ENCODE measurements around the gene ADGRL3.
"Not testable (repeated sequence)": the region's sequence is repeated elsewhere in the genome, so short reads cannot be mapped to it uniquely, and the experiment has no call there.

ADGRL3 gene

GRCh38 chr4:61509721-61510241, 309.7 kb downstream of the ADGRL3 start:
- not testable (repeated sequence) for FAIRE-seq

DNA sequence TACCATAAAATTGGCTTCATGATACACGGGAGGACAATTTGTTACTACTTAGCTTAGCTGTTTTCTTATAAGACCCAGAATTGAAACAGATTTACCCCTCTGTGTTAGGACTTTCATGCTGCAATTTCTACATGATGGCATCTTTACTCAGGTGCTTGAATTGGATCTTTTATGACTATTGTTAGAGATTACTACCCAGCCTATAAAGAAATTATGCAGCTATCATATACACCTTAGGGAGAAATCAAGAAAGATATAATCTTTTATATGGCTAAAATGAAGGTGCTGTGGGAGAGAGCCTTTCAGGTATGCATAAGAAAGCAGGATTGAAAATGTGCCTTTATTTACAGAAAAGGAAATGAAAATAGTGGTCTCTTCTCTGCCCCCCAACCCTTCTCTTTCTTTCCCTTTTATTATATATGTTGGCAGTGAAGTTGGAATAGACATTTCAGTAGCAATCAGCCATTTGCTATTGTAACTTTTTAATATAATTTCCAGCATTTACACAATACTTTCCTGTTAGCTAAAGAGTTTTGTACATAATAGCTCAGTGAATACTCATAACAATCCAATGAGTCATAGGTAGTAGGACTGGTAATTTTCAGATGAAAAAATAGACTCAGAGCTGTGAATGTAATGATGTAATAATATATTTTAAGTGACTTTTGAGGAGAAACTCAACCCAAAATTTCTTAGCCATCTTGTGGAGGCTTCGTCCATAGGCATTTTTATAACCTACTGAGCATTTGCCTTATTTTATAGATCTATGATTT, 311.8 kb downstream of the ADGRL3 start:
- FAIRE-seq: no peak

DNA sequence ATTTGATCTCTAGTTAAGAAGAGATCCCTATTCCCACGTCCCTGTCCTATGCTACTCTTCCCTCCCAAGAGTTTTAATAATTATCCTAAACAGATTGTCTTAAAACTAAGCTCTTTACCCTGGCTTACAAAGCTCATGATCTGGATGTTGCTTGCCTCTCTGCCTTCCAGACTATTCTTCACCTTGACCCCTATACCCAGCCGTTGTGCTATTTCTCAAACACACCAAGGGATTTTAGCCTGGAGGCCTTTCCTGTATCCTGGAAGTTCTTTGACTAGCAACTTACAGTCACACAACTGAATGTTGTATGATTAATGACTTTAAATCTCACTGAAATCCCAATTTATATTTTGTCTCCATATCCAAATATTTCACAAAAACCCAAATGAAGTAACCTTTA, 314.9 kb downstream of the ADGRL3 start:
- no peak for FAIRE-seq

DNA sequence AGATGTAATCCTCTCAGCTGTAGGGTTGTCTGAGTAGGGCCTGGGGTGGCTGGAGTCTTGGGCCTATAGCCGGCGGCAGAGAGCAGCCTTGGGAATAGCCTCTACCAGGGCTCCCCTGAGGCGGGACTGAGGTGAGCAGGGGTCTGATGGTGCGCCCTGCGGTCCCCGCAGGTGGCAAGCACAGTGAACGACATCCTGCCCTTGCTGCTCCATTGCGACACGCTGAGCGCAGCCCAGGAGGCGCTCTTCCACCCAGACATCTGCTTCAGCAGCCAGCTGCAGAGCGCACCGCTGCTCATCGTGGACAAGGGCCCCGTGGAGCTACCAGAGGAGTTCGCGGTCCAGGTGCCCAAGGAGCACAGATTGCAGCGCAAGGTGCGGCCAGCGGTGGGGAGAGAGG, 317.0 kb downstream of the ADGRL3 start:
- no peak for FAIRE-seq

DNA sequence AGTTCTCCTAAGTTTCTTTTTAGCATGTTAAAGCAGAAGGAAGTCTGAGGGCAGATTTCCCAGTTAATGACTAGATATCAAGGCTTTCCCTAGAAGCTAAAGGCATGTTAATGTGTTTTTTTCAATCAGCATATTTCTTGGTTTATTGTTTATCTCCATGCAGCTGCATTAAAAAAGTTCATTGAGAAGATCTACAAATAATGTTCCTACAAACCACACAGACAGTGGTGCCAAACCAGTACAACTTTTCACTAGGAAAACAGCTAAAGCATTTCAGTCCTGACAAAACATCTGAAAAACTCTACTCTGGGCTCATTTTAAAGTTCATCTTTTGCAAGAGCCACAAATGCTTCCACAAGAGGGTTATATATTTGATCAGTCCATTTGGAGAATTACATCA, 320.0 kb downstream of the ADGRL3 start:
- no peak for FAIRE-seq

DNA sequence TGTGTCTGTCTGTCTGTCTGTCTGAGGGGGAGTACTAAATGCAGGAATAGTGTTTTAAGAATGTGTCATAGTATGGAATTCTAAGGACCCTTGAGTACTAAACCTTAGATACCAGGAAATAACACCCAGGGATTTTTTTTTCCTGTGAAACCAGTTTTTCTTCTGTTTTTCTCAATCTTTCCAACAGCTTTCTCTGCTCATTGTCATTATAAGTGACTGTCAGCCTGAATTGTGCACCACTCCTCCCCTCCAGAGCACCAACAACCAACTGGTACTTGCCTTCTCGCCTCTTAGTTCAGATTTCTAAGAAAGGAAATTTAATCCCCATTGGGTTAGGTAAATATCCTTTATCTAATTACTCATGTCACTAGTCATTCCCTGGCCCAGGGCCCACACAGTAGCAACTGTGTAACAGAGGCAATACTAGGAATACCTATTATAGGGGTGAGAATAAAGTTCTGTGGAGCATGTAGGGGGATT, 320.6 kb downstream of the ADGRL3 start:
- FAIRE-seq: no peak

DNA sequence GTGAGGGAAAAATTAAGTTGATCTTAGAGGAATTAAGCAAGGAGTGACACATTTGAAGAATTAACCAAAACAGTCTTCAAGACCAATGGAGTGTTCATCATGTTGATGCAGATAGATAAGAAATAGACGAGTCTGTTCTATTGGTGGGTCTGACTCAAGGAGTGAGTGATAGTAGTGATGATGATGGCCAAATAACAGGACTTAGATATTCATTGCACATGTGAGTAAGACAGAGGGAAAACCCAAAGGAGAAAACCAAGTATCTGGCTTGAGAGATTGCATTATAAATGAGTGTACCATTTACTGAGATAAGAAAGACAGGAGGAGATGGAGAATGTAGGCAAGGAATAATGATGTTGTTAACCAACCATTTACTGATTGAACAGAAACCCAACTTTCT, 321.3 kb downstream of the ADGRL3 start:
- FAIRE-seq: no peak

DNA sequence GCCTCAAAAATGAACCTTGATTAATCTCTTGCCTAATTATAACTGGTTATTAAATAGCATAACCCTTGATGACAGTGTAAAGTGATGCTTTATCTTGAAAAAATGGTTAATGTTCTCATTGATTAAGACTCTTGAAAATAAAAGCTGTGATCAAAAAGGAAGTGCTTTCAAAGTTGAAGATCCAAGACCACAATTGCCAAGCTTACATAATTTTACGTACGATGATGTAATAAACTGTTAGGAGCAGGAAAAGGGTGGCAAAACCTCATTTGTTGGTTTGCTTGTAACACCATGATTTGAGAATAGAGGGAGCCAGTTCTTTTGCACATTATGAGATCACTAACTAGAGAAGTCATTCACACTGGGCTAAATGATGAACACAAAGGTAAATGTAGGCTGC, 322.2 kb downstream of the ADGRL3 start:
- FAIRE-seq: no peak

- FAIRE-seq: no peak
Measured at GRCh38 chr4:61527888-61528287, 327.8 kb downstream of the ADGRL3 start.

GRCh38 chr4:61528595-61528994, 328.5 kb downstream of the ADGRL3 start:
- no peak for FAIRE-seq

DNA sequence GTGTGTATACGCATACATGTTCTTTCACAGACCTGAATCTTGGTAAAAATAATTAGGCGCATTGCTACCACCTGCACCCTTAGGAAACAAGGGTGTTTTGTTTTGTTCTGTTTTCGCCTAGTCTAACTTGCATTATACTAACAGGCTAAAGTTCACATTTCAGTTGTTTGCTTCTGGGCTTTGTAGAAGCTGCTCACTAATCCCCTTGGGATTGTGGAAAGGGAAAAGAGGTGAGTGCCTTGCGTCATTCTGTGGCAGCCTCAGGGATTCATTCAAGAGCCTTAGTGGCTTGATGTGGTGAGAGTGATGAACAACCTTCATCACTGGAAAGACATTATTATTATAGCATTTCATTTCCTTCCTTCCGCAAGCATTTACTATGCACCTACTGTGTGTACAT, 331.1 kb downstream of the ADGRL3 start:
- no peak for FAIRE-seq

DNA sequence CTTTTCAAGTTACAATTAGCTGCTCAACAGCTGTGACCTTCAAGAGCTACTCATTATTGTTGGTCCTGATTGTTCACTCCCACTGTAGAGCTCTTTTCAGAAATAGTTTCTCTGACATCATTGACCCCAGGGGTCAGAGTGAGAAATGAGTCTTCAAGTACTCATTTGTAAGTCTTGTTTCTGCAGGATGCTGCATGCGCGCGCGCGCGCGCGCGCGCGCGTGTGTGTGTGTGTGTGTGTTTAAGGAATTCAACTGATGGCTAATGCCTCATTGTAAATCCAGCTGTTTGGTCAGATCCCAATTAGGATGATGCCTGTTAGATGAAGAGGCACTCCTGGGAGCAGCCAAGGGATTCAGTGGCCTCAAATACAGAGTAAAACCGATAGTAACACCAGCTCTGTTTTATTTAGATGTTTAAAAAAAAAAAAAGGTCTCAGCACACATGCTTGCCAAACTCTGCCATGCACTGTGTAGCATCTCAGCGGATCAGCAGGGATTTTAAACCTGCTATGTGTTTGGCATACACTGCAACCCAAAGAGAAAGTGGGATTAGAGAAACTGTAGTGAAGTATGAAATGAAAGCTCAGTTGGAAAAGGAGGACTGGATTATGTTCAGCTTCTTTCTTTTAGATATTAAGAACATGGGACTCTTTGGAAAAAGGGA, 332.3 kb downstream of the ADGRL3 start:
- FAIRE-seq: peak; percentile 31

GRCh38 chr4:61533140-61533539, 333.0 kb downstream of the ADGRL3 start:
- FAIRE-seq: no peak

DNA sequence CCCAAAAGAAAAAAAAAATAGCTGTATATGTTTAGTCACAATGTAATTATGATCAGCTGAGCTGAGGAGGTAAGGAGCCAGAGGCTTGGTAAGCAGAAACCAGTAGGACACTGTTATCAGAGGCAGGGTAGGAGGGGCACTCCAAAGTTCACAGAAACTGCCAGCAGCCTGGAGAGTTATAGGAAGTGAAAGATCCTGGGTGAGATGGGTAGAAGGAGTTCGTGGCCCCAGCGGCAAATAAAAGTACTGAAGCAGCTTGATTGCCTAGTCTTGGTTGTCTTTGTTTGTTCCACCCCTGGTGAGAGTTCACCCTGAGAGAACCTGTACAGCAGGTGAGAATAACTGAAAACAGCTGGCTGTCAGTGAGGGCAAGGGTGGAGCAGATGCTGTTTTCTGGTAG, 340.8 kb downstream of the ADGRL3 start:
- no peak for FAIRE-seq

- FAIRE-seq: no peak
Measured at GRCh38 chr4:61541459-61541858, 341.3 kb downstream of the ADGRL3 start.

GRCh38 chr4:61543976-61544375, 343.9 kb downstream of the ADGRL3 start:
- FAIRE-seq: no peak

DNA sequence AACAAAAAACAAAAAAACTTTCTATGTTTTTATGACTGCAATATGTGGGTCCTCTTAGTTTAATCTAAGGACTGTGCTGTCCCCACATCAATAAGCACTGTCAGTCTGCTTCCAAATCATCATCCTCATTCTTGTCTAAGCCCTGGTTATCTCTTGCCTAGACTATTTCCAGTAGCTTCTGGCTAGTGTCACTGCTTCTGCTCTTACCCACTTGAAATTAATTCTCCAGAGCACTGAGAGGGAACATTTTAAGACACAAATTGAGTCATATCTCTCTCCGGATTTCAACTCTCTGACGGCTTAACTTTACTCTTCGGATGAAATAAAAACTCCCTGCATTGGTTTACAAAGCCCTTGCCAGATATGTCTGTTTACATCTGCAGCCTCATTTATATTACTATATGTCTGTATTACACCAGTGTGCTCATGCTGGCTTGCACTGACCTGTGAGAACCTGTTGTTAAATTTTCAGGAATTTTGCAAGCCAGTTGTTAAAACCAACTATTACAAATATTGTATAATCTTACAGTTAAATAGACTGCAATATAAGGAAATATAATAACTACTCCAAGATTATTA, 345.9 kb downstream of the ADGRL3 start:
- FAIRE-seq: no peak

- no peak for FAIRE-seq
Measured at GRCh38 chr4:61549336-61549735, 349.2 kb downstream of the ADGRL3 start.

DNA sequence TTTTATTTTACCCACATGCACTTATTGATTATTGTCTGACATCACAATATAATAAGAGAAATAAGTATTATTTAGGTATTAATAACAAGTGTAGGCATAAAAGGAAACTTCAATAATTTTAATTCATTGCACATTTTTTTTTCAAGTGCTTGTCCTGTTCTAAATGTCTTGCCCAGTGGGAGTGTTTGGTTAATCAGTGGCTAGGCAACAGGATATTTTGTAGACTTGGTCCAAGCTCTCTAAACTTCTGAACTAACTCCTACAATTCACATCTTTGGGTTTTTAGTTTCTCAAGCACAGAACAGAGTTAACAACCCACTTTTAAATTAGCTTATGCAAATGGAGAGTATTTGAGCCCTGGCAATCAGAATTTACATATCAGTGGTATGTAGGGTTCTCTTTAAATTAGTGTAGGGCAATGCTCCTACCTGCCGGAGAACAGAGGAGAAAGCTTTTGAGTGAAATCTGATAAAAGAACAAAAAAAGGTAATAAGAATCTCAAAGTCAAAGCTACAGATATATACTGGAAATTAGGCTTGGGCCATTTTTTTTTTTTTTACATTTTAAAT, 353.5 kb downstream of the ADGRL3 start:
- no peak for FAIRE-seq

DNA sequence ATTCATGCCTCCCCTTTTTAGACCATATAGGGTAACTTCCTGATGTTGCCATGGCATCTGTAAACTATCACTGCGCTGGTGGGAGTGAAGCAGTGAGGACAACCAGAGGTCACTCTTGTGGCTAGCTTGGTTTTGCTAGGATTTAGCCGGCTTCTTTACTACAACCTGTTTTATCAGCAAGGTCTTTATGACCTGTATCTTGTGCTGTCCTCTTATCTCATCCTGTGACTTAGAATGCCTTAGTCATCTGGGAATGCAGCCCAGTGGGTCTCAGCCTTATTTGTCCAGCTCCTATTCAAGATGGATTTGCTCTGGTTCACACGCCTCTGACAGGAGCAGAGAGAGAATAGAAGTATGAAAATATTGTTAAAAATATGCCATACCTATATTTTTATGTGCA, 355.7 kb downstream of the ADGRL3 start:
- FAIRE-seq: no peak

DNA sequence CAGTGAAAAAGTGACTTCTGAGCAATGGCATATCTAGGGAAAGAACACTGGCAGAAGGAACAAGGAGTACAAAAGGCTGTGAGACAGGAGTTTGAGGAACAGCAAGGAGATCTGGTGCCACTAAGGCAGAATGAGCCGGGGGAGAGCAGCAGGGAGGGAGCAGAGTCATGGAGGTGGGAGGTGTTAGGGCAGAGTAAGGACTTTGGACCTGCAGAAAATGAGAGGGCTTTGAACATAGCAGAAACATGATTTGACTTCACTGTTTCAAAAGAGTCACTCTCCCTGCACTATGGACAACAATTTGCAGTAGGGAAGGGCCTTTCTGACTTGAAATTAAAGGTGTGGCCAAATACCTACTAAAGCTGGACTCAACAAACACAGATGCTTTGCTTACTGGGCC, 356.2 kb downstream of the ADGRL3 start:
- no peak for FAIRE-seq

DNA sequence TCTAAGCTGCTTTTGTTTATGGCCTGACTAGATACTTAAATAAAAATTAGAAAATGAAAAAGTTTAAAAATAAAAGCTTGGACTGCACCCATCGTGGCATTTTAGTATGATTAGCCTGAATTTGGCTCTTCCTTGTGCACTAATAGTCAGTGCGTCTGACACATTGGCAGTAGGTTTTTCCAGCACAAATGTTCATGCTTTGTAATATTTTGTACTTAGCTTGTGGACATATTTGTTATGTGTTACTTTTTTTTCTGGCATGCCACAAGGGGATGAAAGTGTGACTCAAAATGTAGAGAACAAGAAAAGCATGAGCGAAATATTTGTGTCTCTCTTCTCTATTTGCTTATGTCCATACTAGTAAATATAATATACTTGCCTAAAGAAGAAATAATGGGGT, 359.3 kb downstream of the ADGRL3 start:
- no peak for FAIRE-seq

DNA sequence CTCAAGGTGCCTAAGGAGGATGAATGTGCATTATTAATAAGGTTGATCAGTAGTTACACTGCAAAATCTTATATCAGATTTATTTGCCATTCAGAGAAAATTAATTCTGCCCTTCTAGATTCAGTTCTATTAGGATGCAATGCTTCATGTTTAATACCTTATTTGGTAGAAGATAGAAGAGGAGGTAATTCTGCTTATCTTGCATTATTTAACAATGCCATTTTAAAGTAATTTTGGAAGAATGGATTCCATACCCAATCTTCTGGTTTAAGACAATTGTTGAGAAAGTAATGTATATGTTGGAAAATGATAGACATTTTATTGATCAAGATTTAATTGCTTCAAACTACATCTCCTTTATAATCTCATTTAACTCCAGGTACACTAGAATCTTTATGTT, 360.9 kb downstream of the ADGRL3 start:
- no peak for FAIRE-seq
